IPS-NIHi11 (cell line): ENCODE measurements around the gene BCL3.
"Not testable (repeated sequence)": the region's sequence is repeated elsewhere in the genome, so short reads cannot be mapped to it uniquely, and the experiment has no call there.

Experiments used
- DNase-seq: peaks from one replicate; pipeline ENCODE4 v3.0.0; 2012; ENCODE audit warnings: mixed read lengths, low spot score

The BCL3 gene

GRCh38 chr19:44748426-44749254, at the start of gene BCL3:
Gene BCL3 (plus strand): TSS chr19:44748708. CDS start chr19:44748791, 83 bp downstream.
- peak; percentile 62 for DNase-seq

- DNase-seq: no peak
Measured at GRCh38 chr19:44700547-44700946, 48.0 kb upstream of the BCL3 start.

GRCh38 chr19:44701228-44701627, 47.3 kb upstream of the BCL3 start:
- no peak for DNase-seq

GRCh38 chr19:44702551-44703176, 45.8 kb upstream of the BCL3 start:
- DNase-seq: no peak

- no peak for DNase-seq
Measured at GRCh38 chr19:44703336-44704078, 45.0 kb upstream of the BCL3 start.

- DNase-seq: no peak
Measured at GRCh38 chr19:44704982-44705381, 43.5 kb upstream of the BCL3 start.

GRCh38 chr19:44705502-44706010, 43.0 kb upstream of the BCL3 start:
- DNase-seq: no peak

GRCh38 chr19:44706506-44707236, 41.8 kb upstream of the BCL3 start:
- DNase-seq: no peak

- no peak for DNase-seq
Measured at GRCh38 chr19:44707794-44708193, 40.7 kb upstream of the BCL3 start.

- no peak for DNase-seq
Measured at GRCh38 chr19:44708940-44709339, 39.6 kb upstream of the BCL3 start.

- DNase-seq: not testable (repeated sequence)
Measured at GRCh38 chr19:44709434-44710266, 38.9 kb upstream of the BCL3 start.

GRCh38 chr19:44710483-44710882, 38.0 kb upstream of the BCL3 start:
- DNase-seq: no peak

- DNase-seq: peak; percentile 60
Measured at GRCh38 chr19:44712864-44713515, 35.5 kb upstream of the BCL3 start.

- DNase-seq: no peak
Measured at GRCh38 chr19:44714597-44715169, 33.8 kb upstream of the BCL3 start.

- DNase-seq: no peak
Measured at GRCh38 chr19:44717603-44718002, 30.9 kb upstream of the BCL3 start.

GRCh38 chr19:44718441-44719261, 29.9 kb upstream of the BCL3 start:
- DNase-seq: peak; percentile 79

GRCh38 chr19:44719262-44719701, 29.2 kb upstream of the BCL3 start:
- DNase-seq: no peak

- not testable (repeated sequence) for DNase-seq
Measured at GRCh38 chr19:44720396-44720795, 28.1 kb upstream of the BCL3 start.

- DNase-seq: no peak
Measured at GRCh38 chr19:44720945-44721344, 27.6 kb upstream of the BCL3 start.
